NAMALWA (cell line): ENCODE measurements around the gene CARD6.
A peak's percentile ranks its signal among the peaks of the same experiment; 100 is the strongest.
"Not testable (repeated sequence)": the region's sequence is repeated elsewhere in the genome, so short reads cannot be mapped to it uniquely, and the experiment has no call there.

Experiments used
- DNase-seq: peaks from one replicate; pipeline ENCODE4 v3.0.0-alpha.2; 2015; ENCODE audit warnings: low spot score

Gene CARD6

GRCh38 chr5:40828690-40829661 lies 12.2 kb upstream of the CARD6 start:
- peak; percentile 37 for DNase-seq

DNA sequence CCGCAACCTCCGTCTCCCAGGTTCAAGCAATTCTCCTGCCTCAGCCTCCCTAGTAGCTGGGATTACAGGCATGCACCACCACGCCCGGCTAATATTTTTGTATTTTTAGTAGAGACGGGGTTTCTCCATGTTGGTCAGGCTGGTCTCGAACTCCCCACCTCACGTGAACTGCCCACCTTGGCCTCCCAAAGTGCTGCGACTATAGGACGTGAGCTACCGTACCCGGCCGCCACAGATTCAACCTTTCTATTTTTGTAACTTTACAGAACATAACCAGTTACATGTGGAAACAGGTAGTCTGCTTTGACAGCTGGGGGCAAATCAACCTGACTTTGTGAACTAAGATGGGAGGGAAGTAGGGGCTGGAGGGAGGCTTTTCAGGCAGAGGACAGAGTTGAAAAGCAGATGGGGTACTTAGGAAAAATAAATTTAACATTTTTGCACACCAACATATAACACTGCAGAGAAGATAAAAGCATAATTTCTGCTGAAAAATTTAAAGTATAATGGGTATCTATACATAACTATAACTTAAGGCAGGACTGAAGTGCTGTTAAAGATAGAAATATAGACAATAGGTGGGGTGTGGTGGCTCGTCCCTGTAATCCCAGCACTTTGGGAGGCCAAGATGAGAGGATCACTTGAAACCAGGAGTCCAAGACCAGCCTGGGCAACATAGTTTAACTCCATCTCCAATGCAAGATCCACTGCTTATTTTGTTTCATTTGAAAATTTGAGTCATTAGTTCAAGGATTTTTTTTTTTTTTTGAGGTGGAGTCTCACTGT lies 11.2 kb upstream of the CARD6 start:
- no peak for DNase-seq

DNA sequence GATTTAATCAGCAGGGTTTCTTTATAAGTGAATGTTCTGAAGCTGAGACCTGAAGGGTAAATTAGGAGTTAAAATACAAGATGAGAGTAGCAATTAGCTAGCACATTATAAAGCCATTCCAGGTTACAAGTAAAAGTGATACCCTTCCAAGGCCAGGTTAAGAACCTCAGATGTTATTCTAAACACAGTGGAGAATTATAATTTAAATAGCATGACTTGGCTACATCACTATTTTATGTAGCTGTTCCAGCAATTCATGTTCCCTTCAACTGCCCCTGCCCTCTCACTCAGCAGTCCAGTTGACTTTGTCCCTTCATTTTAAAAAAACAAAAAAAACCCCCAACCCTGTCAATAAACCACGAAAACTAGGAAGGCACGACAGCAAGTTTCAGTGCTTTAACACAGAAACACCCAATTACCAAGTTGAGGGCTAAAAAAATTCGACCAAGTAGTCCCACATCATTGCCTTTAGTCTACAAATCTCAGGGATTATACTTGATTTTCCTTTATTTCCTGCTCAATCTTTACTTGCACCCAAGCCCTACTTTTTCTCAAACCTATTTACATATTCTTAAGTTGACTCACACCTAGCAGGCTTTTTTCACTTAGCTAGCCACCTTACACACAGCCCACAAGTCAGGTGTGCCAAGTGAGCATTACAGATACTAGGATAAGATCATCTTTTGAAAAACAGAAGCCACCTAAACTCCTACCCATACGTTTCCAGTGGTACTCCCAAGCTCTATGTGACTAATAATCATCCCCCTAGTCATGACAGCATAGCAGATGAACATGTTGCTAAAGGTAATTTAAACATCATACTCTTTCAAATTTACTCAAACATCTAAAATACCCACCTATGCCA lies 9.6 kb upstream of the CARD6 start:
- DNase-seq = no peak

DNA sequence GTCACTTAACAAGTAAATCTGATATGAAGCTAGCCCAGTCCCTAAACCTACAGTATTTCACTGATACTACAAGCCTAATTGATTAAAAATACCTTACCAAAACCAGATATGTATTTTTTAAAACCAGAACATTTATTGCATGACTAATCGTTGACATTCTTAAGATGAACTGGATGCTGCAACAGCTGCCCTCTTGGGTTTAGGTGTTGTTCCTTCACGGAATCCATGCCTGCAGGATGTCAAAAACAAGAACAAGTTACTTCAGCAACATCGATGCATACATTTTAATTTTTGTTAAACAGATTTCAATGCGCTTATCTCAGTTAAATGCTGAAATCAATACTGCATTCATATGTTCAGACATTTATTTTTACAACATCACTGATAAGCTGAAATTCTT lies 8.8 kb upstream of the CARD6 start:
- no peak for DNase-seq

DNA sequence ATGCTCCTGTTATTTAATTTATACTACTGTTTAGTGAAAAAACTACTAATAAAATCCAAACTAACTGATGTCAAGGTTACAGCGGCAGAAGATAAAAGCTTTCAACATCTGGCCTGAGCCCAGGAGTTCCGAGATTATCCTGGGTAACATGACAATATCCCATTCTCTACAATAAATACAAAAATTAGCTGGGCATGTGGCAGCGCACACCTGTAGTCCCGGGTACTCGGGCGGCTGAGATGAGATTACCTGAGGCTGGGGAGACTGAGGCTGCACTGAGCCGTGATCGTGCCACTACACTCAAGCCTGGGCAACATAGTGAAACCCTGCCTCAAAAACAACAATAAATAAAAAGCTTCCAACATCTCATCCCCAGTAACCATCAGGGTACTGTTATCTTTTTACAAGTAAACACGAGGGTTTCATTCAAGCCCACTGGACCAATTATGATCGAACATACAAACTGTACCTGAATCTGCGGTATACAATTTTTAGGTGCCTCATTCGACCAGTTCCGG lies 7.4 kb upstream of the CARD6 start:
- no peak for DNase-seq

DNA sequence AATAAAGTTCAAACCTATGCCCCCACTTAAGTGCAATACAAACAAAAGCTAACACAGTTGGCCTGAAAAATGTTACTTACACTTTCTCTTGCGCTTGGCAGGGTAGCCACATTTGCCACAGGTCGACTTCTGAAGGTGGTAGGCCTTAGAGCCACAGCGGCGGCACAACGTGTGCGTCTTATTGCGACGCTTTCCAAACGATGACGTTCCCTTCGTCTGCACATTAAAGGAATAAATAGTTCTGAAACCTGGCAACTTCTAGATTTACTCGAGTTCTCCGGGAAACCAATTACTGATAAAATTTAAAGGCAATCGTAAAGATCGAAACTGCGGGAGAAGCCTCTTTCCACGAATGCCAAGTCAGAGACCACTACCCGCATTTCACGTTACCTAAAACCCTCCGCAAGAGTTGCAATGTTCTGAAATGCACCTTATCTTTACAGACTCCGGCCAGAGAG lies 6.7 kb upstream of the CARD6 start:
- DNase-seq = peak; percentile 44

DNA sequence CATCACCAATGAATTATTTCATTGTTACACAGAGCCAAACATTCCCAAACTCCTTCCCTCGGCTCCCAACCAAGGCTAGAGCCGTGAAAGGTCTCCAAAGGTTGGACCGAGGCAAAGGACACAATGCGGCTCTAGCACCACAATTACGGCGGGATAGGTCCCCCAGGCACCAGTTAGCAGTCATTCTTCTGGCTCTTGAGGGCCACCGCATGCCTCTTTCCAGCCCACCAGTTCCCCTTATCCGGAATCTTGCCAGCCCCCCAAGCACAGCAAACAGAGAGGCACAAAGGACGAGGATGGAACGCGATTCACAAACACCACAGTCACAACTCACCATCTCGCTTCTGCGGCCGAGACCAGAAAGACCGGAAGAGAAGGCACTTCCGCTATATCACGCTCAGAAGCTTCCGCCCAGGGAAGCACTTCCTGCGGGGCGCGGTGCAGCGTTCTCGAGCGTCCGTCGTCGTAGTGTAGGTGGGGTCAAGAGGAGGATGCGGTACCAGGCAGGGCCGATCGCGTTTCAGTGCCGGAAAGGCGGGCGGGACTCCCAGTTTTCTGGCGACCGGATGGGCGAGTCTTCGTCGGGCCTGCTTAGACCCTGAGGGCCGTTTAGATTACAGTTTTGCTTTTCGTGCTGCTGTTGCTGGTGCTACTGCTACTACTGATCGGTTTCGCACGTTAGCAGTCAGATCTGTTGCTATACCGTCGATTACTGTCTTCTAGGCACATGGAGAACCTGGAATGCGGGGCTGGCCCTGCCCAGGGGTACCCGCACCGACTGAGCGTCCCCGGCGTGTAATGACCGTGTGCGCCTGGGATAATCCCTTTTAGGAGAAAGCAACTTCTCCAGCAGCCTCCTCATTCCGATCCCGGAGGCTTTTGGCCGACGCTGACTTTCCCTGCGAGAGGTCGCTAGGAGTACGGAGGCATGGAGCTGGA lies 6.0 kb upstream of the CARD6 start, which contains the start of gene RPL37:
Gene RPL37, minus strand, starts transcription at position 374 of the 939 bp plus-strand sequence. Its CDS starts 37 bp downstream, at position 337.
- peak; percentile 98 for DNase-seq

DNA sequence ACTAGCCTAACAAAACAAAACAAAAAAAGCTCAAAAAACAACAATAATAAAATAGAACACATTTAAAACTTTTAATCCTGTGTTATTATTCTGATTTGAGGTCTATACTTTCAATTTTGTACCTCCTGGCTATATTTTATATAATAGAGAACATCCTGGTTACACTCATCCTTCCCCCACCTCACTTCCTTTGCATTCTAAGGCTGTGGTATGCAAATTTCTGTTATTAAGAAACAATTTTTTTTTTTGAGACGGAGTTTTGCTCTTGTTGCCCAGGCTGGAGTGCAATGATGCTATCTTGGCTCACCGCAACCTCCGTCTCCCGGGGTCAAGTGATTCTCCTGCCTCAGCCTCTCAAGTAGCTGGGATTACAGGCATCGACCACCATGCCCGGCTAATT lies 3.1 kb upstream of the CARD6 start:
- no peak for DNase-seq

DNA sequence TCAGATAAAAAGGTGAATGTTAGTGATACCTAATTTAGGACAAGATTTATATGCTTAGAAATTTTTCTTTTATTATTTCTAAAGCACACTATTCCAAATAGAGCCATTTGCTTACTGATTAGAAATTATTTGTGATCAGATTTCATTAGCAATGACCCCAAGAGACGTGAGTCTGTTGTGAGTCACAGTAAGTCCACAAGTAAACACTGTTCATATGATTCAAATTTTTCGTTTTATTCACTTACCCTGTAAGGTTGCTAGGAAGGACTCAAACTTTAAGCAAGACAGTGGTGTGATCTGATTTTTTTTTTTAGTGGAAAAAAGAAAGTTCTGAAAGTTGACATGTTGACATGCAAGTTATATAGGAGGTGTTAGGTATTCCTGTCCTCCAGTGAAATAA lies 1.2 kb downstream of the CARD6 start:
- DNase-seq = no peak

DNA sequence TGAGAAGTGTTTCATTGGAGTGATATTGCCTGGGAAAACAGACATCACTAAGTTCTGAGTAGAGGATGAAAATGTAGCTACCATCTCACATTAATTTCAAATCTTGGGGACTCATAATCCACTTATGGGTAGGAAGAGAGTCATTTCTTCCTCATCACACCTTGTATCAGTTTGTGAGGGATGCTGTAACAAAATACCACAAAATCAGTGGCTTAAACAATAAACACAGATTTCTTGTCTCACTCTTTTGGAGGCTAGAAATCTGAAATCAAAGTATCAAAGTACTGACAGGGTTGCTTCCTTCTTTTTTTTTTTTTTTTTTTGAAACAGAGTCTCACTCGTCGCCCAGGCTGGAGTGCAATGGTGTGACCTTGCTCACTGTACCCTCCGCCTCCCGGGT lies 3.4 kb downstream of the CARD6 start:
- no peak for DNase-seq

DNA sequence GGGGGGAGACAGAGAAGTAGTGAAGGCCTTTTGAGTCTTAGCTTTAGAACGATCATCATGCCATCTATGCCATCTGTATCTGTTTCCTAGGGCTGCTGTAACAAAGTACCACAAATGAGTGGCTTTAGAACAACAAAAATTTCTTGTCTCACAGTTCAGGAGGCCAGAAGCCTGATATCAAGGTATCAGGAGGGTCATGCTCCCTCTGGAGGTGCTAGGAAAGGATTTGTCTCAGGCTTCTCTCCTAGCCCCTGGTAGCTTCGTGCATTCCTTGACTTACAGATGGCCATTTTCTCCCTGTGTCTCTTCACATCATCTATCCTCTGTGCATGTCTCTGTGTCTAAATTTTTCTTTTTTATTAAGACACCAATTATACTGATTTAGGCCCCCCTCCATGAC lies 5.2 kb downstream of the CARD6 start:
- DNase-seq = no peak

GRCh38 chr5:40847525-40847924 lies 6.4 kb downstream of the CARD6 start:
- no peak for DNase-seq

DNA sequence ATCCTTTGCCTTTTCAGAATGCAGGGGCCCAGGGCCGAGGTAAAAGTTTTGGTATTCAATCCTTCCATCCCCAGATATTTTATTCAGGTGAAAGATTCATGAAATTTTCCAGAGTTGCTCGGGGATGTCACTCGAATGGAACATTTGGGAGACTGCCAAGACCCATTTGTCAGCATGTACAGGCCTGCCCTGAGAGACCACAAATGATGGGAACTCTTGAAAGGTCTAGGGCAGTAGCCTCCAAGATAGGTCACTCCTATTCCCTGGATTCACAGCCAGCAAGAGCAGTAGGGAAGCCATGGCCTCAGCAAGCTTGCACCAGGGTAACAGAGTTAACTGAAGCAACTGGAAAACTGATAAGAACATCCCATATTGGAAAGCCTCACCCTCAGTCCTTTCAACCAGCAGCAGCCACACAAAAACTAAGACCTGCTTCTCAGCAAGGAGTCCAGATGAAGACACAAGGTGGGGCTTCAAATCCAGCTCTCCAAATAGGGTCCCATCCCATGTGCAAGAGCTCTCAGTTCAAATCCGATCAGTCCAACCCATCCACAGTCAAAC lies 12.5 kb downstream of the CARD6 start:
- DNase-seq = no peak

DNA sequence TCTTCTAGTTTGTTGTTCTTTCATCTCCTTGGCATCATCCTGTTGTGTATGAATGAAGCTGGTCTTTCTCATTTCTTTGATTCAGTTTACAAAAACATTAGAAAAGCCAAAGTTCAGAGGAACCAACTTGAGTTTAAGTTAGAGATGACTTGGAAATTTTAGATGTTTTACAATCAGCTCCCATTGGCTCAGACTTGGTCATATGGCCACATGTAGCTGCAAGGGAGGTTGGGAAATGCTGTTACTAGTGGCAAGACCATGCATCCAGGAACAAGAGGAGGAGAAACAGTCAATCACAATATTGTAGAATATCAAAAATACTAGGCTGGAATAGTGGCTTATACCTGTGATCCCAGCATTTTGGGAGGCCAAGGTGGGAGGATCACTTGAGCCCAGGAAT lies 19.5 kb downstream of the CARD6 start:
- DNase-seq = no peak

DNA sequence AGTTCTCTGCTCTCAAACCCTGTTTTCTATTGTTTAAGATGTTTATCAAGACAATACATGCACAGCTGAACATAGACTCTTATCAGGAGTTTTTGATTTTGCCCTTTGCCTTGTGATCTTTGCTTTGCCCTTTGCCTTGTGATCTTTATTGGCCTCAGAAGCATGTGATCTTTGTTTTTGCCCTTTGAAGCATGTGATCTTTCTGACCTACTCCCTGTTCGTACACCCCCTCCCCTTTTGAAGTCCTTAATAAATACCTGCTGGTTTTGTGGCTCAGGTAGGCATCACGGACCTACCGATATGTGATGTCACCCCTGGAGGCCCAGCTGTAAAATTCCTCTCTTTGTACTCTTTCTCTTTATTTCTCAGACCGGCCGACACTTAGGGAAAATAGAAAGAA lies 23.8 kb downstream of the CARD6 start:
- DNase-seq = not testable (repeated sequence)

GRCh38 chr5:40866844-40867243 lies 25.7 kb downstream of the CARD6 start:
- DNase-seq = no peak

- DNase-seq = no peak
Measured at GRCh38 chr5:40869384-40869783, 28.2 kb downstream of the CARD6 start.

GRCh38 chr5:40871177-40871576 lies 30.0 kb downstream of the CARD6 start:
- DNase-seq = no peak

DNA sequence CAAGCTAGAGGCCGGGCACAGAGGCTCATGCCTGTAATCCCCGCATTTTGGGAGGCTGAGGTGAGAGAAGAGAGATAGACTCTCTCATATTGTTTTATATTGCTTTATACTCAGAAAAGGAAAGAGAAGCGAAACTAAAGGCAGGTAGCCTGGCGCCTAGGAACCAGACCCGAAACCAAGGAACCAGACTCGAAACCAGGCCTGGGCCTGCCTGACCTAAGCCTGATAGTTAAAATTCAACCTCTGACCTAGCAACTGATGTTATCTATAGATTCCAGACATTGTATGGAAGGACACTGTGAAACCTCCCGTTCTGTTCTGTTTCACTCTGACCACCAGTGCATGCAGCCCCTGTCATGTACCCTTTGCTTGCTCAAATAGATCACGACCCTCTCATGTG lies 31.1 kb downstream of the CARD6 start:
- not testable (repeated sequence) for DNase-seq

DNA sequence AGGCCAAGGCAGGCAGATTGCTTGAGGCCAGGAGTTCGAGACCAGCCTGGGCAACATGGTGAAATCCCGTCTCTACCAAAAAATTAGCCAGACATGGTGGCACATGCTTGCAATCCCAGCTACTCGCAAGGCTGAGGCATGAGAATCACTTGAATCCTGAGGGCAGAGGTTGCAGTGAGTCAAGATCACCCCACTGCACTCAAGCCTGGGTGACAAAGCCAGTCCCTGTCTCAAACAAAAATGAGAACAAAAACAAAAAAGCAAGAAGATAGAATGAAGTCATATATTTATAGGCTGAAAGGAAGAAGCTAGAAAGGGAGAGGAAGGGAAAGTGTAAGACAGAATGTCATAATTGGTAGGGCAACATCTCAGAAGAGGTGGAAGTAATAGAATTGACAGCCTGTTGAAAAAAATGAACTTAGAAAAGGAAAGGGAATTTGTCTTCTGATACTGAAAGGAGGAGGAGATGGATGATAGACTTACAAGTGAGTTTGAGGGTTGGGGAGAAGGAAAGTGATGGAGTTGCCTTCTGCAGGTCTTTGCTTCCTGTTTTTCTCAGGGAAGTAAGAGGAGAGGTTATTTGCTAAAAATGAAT lies 32.2 kb downstream of the CARD6 start:
- no peak for DNase-seq
